HEK293T (cell line): ENCODE measurements around the gene AGPAT3.

Experiments used
- BHLHE40 ChIP-seq: fragments of 450-650 bp; IDR thresholded peaks from 2 replicates; pipeline ENCODE4 v1.6.1; 2016; ENCODE audit warnings: mild to moderate bottlenecking, moderate library complexity, borderline replicate concordance
- CTBP1 ChIP-seq: fragments of 450-650 bp; IDR thresholded peaks from 2 replicates; pipeline ENCODE4 v1.6.1; 2016; ENCODE audit warnings: borderline replicate concordance
- ELF4 ChIP-seq: fragments of 450-650 bp; IDR thresholded peaks from 2 replicates; pipeline ENCODE4 v1.6.1; 2017; ENCODE audit warnings: antibody characterized with exemption
- SP1 ChIP-seq: fragments of 450-650 bp; IDR thresholded peaks from 2 replicates; pipeline ENCODE4 v1.6.1; 2017
- TF ChIP-seq, protein P1 (sequence below): fragments of 450-650 bp; IDR thresholded peaks from 2 replicates; pipeline ENCODE4 v1.6.1; 2016

DNA sequence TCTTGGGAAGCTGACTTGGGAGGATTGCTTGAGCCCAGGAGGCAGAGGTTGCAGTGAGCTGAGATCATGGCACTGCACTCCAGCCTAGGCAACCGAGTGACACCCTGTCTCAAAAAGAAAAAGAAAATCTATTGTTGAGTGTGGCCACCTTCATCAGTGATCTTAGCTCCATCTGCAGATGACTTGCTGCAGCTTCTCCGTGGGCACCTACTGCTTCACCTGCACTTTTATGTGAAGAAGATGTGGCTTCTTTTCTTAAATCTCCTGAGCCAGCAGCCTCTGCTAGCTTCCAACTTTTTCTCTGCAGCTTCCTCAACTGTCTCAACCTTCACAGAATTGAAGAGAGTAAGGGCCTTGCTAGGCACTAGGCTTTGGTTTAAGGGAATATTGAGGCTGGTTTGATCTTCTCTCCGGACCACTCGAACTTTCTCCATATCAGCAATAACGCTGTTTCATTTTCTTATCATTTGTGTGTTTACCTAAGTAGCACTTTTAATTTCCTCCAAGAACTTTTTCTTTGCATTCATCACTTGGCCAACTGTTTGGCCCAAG, 28.0 kb downstream of the AGPAT3 start:
- no peak for TF ChIP-seq ELF4
- no peak for TF ChIP-seq BHLHE40
- TF ChIP-seq SP1, result no peak
- TF ChIP-seq, protein P1, sequence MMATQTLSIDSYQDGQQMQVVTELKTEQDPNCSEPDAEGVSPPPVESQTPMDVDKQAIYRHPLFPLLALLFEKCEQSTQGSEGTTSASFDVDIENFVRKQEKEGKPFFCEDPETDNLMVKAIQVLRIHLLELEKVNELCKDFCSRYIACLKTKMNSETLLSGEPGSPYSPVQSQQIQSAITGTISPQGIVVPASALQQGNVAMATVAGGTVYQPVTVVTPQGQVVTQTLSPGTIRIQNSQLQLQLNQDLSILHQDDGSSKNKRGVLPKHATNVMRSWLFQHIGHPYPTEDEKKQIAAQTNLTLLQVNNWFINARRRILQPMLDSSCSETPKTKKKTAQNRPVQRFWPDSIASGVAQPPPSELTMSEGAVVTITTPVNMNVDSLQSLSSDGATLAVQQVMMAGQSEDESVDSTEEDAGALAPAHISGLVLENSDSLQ, result no peak
- TF ChIP-seq CTBP1, result no peak
